T-helper 1 cell treated with Interleukin-12 subunit alpha and Interleukin-12 subunit beta and Interleukin-4 antibody, amounts not matched to agents 30 μg/mL and 1 μg/mL, for 36 hours (primary cell): ENCODE measurements around the gene SPNS3.

Experiments
- H3K27ac Mint-ChIP-seq: one replicate; pipeline ENCODE4 v1.8.0; 2021; ENCODE audit warnings: mild to moderate bottlenecking, mixed read lengths
- H3K27me3 Mint-ChIP-seq: one replicate; pipeline ENCODE4 v1.8.0; 2021; ENCODE audit warnings: low read depth, mixed read lengths
- H3K36me3 Mint-ChIP-seq: one replicate; pipeline ENCODE4 v1.8.0; 2021; ENCODE audit warnings: low read depth, mixed read lengths
- H3K4me1 Mint-ChIP-seq: one replicate; pipeline ENCODE4 v1.8.0; 2021; ENCODE audit warnings: low read depth, mixed read lengths
- H3K4me3 Mint-ChIP-seq: one replicate; pipeline ENCODE4 v1.8.0; 2021; ENCODE audit warnings: mild to moderate bottlenecking, moderate library complexity, mixed read lengths
- H3K9me3 Mint-ChIP-seq: one replicate; pipeline ENCODE4 v1.8.0; 2021; ENCODE audit warnings: mixed read lengths

The SPNS3 gene

DNA sequence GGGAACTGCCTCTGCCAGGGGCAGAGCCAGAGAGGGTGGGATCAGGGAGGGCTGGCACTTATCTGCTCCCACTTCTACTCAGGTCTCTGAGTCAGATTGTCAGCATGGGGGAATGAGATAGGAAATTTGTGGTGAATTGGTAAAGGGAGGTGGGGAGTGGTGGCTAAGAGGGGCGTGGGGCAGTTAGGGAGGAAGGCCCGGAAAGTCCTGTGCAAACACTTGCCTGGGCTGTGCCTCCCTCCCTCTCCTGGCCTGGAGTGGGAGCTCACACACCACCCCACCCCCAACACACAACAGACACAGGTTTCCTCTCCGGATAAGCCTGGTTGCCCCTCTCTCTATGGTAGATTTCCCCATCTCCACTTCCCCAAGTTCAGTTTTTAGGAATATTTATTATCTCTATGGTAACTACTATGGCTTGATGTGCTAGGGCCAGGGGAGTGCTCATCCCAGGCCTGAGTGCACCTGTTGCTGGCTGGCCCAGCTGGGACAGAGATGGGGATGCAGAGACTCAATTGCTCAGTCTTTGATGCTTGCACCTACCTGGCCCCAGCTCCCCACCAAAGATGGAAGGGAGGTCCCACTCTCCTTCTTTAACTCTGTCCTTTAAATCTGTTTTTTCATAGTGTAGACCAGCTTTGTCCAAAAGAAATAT is 67.7 kb downstream of the SPNS3 start:
- no peaks in the 10 kb centered on the region for H3K9me3 Mint-ChIP-seq
- H3K27ac Mint-ChIP-seq = no peak overlapping the region
- H3K4me3 Mint-ChIP-seq = no peak overlapping the region
- no peaks in the 10 kb centered on the region for H3K36me3 Mint-ChIP-seq
- peaks cover 44% of the 10 kb centered on the region for H3K27me3 Mint-ChIP-seq
- peaks cover 23% of the 10 kb centered on the region for H3K4me1 Mint-ChIP-seq

DNA sequence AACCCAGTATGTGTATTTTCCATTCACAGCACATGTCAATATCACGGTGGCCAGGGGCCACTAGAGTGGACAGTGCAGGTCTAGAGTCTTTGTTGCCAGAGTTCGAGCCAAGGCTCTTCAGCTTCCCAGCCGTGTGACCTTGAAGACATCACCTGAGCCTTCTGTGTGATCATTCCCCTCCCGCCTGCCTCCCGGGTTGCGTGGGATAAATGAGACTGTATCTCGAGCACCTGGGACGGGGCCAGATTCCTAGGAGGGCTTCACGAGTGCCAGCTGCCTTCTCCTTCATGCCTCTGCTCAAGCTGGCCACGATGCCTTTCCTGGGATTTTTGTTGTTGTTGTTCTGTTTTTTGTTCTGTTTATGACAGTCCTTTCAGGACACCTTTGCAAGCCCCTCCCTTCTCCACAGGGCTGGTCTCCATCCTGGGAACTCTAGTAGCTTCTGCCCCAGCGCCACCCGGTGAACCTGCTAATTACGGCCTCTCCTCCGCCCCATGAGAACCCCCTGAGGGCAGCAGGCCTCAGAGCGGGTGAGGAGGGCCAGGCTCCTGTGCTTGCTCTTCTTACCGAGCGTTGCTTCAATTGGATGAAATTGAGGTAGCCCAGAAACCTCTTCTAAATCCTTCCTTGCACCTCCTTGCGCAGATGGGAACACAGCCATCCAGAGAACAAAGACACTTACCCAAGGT is 68.9 kb downstream of the SPNS3 start:
- Mint-ChIP-seq H3K4me1 (peaks cover 23% of the 10 kb centered on the region), H3K4me3 (no peak overlapping the region), H3K27ac (no peak overlapping the region), H3K36me3 (no peaks in the 10 kb centered on the region), H3K27me3 (peaks cover 35% of the 10 kb centered on the region), H3K9me3 (no peaks in the 10 kb centered on the region)

DNA sequence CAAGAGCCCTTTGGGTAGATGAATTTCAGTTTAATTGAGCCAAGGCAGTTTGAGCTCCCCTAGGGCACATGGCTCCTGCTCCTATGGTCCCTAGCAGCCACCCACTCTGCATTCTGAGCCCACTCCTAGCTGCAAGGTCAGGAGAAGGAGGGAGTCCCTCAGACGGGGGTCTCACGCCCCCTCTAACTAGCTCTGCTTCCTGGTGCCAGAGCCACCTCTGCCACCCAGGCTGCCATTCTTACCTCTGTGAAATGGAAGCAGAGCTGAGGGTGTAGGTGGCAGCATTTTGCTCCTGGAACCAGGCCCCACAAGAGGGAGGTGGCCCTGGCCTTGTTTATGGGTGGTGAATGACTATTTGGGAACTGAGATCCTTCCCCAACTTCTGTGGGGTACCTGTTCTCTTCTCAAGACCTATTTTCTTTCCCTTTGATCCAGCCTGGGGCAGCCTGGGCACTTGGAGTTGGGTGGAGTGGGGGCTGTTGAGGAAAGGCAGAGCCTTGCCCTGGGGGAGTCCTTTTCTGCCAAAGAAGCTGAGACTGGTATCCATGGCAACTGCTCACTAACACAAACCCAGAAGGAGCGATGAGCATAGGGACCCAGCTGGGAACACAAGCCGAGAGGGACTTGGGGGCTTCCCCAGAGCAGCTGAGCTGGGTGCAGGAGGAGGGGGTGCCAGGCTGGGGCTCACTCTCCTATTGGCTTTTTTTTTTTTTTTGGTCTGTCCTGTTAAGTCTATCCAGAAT is 69.7 kb downstream of the SPNS3 start:
- Mint-ChIP-seq H3K27me3 (peaks cover 33% of the 10 kb centered on the region), H3K4me3 (no peak overlapping the region), H3K4me1 (peaks cover 23% of the 10 kb centered on the region), H3K27ac (peak overlapping the region; percentile 15), H3K9me3 (no peaks in the 10 kb centered on the region), H3K36me3 (no peaks in the 10 kb centered on the region)

DNA sequence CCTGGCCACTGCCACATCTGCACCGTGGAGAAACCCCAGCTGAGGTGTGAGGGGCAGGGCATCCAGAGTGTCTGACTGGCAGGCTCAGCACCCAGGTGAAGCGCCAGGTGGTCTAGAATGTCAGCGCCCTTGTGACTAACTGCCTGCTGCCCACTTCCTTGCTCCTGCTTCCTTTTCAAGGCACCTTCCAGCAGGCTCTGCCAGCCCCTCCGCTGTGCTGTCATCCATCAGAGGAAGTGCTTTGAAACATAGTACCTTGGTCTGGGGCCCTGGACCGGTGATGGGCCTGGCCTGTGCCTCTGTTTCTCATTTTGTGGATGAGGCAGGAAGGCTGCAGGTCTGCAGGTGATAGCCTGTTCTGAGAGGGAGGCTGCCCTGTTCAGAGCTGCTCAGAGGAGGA is 70.4 kb downstream of the SPNS3 start:
- peaks cover 33% of the 10 kb centered on the region for H3K27me3 Mint-ChIP-seq
- peaks cover 30% of the 10 kb centered on the region for H3K4me1 Mint-ChIP-seq
- H3K9me3 Mint-ChIP-seq = no peaks in the 10 kb centered on the region
- no peak overlapping the region for H3K4me3 Mint-ChIP-seq
- H3K36me3 Mint-ChIP-seq = no peaks in the 10 kb centered on the region
- peak overlapping the region; percentile 1 for H3K27ac Mint-ChIP-seq

DNA sequence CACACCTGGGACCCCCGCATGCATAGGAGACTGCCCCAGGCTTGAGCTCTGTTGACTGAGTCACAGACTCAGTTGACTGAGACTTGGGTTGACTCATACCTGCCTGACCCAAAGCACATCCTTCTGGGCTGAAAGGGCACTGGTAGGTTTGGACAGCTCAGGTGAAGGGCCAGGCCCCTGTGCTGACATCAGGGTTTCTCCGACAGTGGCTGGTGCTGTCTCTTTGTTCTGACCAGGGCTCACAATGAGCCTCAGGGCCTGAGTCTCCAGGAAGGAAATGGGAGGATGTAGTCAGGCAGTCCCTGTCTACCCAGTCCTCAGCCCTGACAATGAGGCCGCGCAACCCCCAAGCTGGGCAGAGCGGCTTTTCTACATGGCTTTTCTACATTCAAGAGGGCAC is 71.4 kb downstream of the SPNS3 start:
- Mint-ChIP-seq H3K27me3 (peaks cover 24% of the 10 kb centered on the region), H3K36me3 (no peaks in the 10 kb centered on the region), H3K9me3 (no peaks in the 10 kb centered on the region), H3K4me1 (peaks cover 30% of the 10 kb centered on the region), H3K27ac (peak overlapping the region; percentile 57), H3K4me3 (no peak overlapping the region)

DNA sequence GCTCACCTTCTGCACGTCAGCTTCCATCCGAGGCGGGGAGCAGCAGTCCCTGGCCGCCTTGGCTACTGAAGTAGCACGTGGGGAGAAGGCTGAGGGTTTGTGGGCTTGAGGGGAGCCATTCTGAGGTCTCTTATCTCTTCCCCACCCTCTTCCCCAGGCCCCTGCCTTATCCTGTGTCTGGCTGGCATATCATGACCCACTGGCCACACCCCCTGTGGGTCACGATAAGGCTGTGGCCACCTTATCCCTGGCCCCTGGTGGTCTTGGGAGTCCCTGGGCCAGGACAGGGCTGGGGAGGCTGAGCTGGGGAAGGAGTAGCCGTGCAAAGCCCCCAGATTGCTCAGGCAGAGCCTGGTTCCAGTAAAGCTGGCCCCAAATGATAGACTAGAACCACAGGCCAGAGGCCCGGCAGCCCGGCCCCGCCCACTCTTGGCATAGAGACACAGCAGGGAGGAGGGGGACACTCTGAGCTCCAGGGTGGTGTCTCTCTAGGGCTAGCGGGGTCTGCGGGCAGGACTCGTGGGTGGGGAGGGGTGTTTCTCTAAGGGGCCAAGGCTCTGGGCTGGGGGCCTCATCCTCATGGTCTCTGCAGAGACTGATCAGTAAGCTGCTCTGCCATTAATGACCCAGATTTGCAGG is 72.6 kb downstream of the SPNS3 start:
- no peaks in the 10 kb centered on the region for H3K9me3 Mint-ChIP-seq
- peaks cover 20% of the 10 kb centered on the region for H3K27me3 Mint-ChIP-seq
- H3K27ac Mint-ChIP-seq = no peak overlapping the region
- H3K36me3 Mint-ChIP-seq = no peaks in the 10 kb centered on the region
- no peak overlapping the region for H3K4me3 Mint-ChIP-seq
- H3K4me1 Mint-ChIP-seq = peaks cover 31% of the 10 kb centered on the region

DNA sequence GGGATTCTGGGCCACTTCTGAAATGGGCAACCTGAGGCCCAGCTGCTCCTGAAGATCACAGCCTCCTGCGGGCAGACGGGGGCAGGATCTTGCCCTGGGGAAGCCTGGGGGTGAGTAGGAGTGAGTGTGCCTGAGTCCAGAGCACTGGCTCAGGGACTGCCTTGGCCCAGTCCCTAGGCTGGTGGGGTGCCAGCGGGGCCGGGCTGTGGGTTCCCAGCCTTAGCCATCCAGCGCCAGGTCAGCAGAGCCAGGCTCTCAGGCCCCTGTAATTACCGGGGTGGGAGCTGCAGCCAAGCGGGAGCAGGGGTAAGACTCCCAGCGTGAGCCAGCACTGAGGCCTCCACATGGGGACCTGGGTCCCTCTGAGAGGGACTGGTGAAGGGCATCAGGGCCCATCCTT is 73.2 kb downstream of the SPNS3 start:
- Mint-ChIP-seq H3K27ac (no peak overlapping the region), H3K9me3 (no peaks in the 10 kb centered on the region), H3K4me1 (peaks cover 31% of the 10 kb centered on the region), H3K27me3 (peaks cover 14% of the 10 kb centered on the region), H3K36me3 (no peaks in the 10 kb centered on the region), H3K4me3 (no peak overlapping the region)

DNA sequence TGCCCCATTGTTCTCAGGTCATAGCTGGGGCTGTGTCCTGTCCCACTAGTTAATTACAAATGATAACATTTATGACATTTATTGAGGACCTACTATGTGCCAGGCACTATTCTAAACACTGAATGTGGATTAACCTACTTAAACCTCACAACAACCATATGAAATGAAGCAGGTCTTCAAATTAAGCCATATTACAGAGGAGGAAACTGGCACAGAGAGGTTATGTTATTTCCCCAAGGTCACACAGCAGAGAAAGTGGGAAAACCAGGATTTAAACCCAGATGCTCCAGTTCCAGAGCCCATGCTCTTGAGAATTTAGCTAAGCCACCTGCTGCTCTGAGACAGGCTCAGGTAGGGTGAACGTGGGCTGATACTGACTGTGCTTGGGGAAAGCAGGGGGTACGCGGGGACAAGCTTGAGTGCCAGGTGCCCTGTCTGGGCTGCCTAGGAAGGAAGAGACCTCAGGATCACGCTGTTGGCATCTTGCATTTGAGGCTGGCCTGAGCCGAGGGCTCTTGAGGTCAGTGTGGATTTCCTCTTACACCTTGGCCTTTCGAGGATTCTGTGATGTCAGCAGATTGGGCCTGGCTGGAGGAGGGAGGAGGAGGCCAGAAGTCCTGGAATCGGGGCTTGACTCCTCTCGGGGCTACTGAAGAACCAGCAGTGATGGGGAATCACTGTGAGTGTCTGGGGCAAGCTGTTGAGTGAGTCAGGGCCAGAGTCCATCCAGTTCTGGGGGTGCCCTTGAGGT is 73.8 kb downstream of the SPNS3 start:
- no peaks in the 10 kb centered on the region for H3K36me3 Mint-ChIP-seq
- peaks cover 31% of the 10 kb centered on the region for H3K4me1 Mint-ChIP-seq
- no peaks in the 10 kb centered on the region for H3K9me3 Mint-ChIP-seq
- peaks cover 11% of the 10 kb centered on the region for H3K27me3 Mint-ChIP-seq
- H3K4me3 Mint-ChIP-seq = no peak overlapping the region
- H3K27ac Mint-ChIP-seq = no peak overlapping the region

DNA sequence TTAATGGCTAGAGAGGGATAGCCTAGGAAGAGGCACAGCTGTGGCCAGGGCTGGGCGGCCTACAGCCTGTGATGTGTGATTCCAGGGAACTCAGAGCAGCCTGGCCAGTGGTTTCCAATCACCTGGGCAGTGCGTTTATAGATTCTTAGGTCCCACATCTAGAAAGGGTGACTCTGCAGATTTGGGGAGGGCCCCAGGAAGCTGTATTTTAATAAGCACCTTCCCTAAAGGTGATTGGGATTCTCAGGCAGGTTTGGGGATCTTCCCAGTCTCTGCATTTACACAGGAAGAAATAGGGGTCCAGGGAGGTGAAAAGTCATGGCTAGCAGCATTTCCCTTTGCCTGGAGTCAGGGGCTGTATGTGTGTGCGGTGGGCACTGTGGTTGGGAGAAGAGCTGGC is 74.5 kb downstream of the SPNS3 start:
- Mint-ChIP-seq H3K27ac (no peak overlapping the region), H3K36me3 (no peaks in the 10 kb centered on the region), H3K4me1 (peaks cover 31% of the 10 kb centered on the region), H3K4me3 (no peak overlapping the region), H3K9me3 (no peaks in the 10 kb centered on the region), H3K27me3 (peaks cover 7% of the 10 kb centered on the region)

DNA sequence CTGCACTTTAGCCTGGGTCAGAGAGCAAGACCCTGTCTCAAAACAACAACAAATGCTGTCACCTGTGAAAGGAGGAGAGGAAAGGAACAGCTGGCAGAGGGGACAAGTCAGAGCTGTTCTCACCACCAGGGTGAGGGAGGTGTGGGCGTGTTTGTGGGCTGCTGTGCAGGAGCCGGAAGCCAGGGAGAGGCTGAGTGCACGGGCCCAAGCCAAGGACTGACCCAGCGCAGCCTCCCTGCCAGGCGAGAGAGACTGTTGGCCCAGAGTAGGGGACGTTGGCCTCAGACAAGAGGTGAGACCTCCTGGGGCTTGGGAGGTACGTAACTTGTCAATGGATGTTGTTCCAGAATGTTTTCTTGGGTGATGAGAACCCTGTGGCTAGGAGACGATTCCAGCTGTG is 75.7 kb downstream of the SPNS3 start:
- peaks cover 7% of the 10 kb centered on the region for H3K27me3 Mint-ChIP-seq
- H3K4me3 Mint-ChIP-seq = no peak overlapping the region
- no peaks in the 10 kb centered on the region for H3K9me3 Mint-ChIP-seq
- no peaks in the 10 kb centered on the region for H3K36me3 Mint-ChIP-seq
- H3K27ac Mint-ChIP-seq = no peak overlapping the region
- H3K4me1 Mint-ChIP-seq = peaks cover 25% of the 10 kb centered on the region

DNA sequence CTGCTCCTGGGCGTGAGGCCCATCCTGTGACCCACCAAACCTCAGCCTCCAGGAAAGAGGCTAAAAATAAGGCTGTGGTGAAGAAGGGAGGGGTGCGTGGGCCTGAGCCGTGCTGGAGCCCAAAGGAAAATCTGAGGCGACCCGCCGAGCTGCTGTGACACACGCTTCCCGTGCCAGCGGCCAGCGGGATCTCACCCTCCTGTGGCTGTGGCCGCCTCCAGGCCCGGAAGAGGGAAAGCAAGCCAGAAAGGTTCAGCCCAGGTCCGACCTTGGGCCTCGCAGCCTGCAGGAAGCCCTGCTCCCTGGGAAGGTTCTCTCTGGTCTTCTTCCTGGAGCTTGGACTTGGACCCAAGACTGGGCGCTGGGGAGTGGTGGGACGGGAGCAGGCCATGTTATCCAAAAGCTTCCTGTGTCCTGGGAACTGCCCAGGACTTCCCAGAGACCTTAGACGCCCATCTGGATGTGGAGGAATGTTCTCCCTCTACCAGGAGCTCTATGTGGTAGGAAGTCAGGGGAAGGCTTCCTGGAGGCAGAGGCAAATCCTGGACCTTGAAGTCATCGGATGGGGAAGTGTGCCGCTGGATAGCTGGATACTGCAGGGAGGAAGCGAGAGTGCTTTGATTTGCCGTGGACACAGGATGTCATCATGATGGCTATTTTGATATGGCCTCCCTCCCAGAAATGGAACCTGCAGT is 76.3 kb downstream of the SPNS3 start:
- Mint-ChIP-seq H3K4me3 (no peak overlapping the region), H3K36me3 (no peaks in the 10 kb centered on the region), H3K27me3 (peaks cover 7% of the 10 kb centered on the region), H3K27ac (no peak overlapping the region), H3K4me1 (peaks cover 20% of the 10 kb centered on the region), H3K9me3 (no peaks in the 10 kb centered on the region)

DNA sequence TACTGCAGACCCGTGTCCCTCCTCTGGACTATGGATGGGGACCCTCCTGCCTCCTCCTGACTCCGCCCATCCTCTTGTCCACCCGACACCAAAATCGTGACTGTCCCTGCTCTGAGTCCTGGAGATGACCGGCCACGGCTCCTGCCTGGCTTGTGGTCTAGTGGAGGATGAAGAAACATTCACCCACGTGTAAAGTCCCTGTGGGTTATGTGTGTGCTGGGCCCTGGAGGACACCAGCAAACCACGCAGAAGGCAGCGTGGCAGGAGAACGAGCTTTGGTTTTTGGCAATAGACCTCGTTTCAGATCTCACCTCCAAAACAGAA is 76.8 kb downstream of the SPNS3 start:
- no peak overlapping the region for H3K27ac Mint-ChIP-seq
- H3K4me3 Mint-ChIP-seq = no peak overlapping the region
- peaks cover 17% of the 10 kb centered on the region for H3K4me1 Mint-ChIP-seq
- H3K27me3 Mint-ChIP-seq = peaks cover 7% of the 10 kb centered on the region
- H3K36me3 Mint-ChIP-seq = no peaks in the 10 kb centered on the region
- H3K9me3 Mint-ChIP-seq = no peaks in the 10 kb centered on the region

DNA sequence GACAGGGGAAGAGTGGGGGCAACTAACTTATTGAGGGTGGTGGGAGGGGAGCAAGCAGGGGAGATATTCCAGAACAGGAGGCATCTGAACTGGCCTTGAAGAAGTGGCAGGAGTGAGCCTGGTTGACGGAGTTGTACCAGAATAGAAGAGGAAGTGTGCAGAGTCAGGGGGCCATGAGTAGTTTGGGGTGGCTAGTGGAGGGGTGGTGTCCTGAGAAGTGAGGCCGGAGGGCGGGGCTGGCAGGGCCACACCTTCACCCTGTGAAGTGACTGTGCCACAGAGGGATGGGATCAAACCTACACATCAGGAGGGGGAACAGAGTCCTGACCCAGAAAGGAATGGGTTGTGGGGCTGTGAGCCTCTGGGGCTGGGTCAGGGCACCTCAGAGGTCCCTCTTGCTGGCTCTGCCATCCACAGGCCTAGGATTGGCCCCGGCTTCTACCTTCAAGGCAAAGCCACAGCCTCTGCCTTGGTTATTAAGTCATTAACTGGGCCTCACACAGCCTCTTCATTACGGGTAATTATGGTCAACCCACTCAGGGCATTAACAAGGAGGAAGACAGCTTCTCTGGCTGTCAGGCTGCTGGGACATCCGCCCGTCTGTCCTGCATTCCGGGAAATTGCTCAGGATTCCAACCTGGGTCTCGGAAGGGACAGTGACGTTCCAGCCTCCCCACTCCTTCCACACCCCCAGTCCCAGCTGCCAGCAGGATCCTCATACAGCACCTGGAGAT is 77.6 kb downstream of the SPNS3 start:
- H3K27me3 Mint-ChIP-seq = peaks cover 7% of the 10 kb centered on the region
- no peaks in the 10 kb centered on the region for H3K9me3 Mint-ChIP-seq
- no peak overlapping the region for H3K4me3 Mint-ChIP-seq
- peaks cover 17% of the 10 kb centered on the region for H3K4me1 Mint-ChIP-seq
- H3K36me3 Mint-ChIP-seq = no peaks in the 10 kb centered on the region
- no peak overlapping the region for H3K27ac Mint-ChIP-seq
